HUES48 (cell line): Measurements from ENCODE around the gene PER3.

Experiments
- H3K27ac ChIP-seq: one replicate; pipeline ENCODE4 v1.7.0; 2013; ENCODE audit warnings: low read depth, low read length, inconsistent platforms
- H3K27me3 ChIP-seq: 2 replicates; pipeline ENCODE4 v1.6.1; 2013; ENCODE audit warnings: mild to moderate bottlenecking, low read length; ENCODE audit not compliant: control insufficient read depth, insufficient read depth
- H3K36me3 ChIP-seq: 2 replicates; pipeline ENCODE4 v1.6.1; 2013; ENCODE audit warnings: low read length; ENCODE audit not compliant: control insufficient read depth, insufficient read depth
- H3K4me1 ChIP-seq: 2 replicates; pipeline ENCODE4 v1.6.1; 2013; ENCODE audit warnings: mild to moderate bottlenecking, low read length; ENCODE audit not compliant: control insufficient read depth, insufficient read depth
- H3K4me3 ChIP-seq: 2 replicates; pipeline ENCODE4 v1.5.1; 2013; ENCODE audit warnings: mild to moderate bottlenecking, low read depth, low read length
- H3K9ac ChIP-seq: 2 replicates; pipeline ENCODE4 v1.6.1; 2013; ENCODE audit warnings: mild to moderate bottlenecking, low read depth, low read length, moderate library complexity
- H3K9me3 ChIP-seq: 2 replicates; pipeline ENCODE4 v1.6.1; 2013; ENCODE audit warnings: low read length; ENCODE audit not compliant: control insufficient read depth, insufficient read depth

The PER3 gene

GRCh38 chr1:7783826-7784491 is at the start of gene PER3:
Gene PER3, plus strand, starts transcription at chr1:7784291. Its CDS starts 587 bp downstream, at chr1:7784878.
- Histone ChIP-seq H3K27me3 (peaks cover 12% of the 10 kb centered on the region), H3K27ac (peak within 1 kb of the TSS; percentile 39), H3K9ac (no peak within 1 kb of the TSS), H3K36me3 (peaks cover 38% of the 10 kb centered on the region), H3K4me1 (no peaks in the 10 kb centered on the region), H3K4me3 (peak within 1 kb of the TSS; percentile 53), H3K9me3 (no peaks in the 10 kb centered on the region)

GRCh38 chr1:7738044-7738443 is 46.0 kb upstream of the PER3 start:
- 0 out of 2 replicates have a peak, but pooled peaks cover 2% of the 10 kb centered on the region for H3K9me3 ChIP-seq
- H3K4me3 ChIP-seq: no peak overlapping the region
- H3K27me3 ChIP-seq: no peaks in the 10 kb centered on the region
- H3K36me3 ChIP-seq: peaks cover 24% of the 10 kb centered on the region
- no peak overlapping the region for H3K9ac ChIP-seq
- H3K27ac ChIP-seq: no peak overlapping the region
- no peaks in the 10 kb centered on the region for H3K4me1 ChIP-seq

- Histone ChIP-seq H3K9ac (no peak overlapping the region), H3K4me1 (no peaks in the 10 kb centered on the region), H3K4me3 (no peak overlapping the region), H3K27me3 (no peaks in the 10 kb centered on the region), H3K9me3 (0 out of 2 replicates have a peak, but pooled peaks cover 2% of the 10 kb centered on the region), H3K36me3 (peaks cover 15% of the 10 kb centered on the region; the same call in 1 of the 2 replicates), H3K27ac (no peak overlapping the region)
Measured at GRCh38 chr1:7743346-7743745, 40.7 kb upstream of the PER3 start.

GRCh38 chr1:7744882-7745281 is 39.2 kb upstream of the PER3 start:
- H3K4me1 ChIP-seq: no peaks in the 10 kb centered on the region
- no peak overlapping the region for H3K9ac ChIP-seq
- no peaks in the 10 kb centered on the region for H3K9me3 ChIP-seq
- no peaks in the 10 kb centered on the region for H3K27me3 ChIP-seq
- no peak overlapping the region for H3K27ac ChIP-seq
- H3K4me3 ChIP-seq: no peak overlapping the region
- H3K36me3 ChIP-seq: peaks cover 7% of the 10 kb centered on the region; the same call in 1 of the 2 replicates

GRCh38 chr1:7745783-7746182 is 38.3 kb upstream of the PER3 start:
- Histone ChIP-seq H3K4me3 (no peak overlapping the region), H3K27ac (no peak overlapping the region), H3K27me3 (no peaks in the 10 kb centered on the region), H3K9me3 (no peaks in the 10 kb centered on the region), H3K9ac (no peak overlapping the region), H3K4me1 (no peaks in the 10 kb centered on the region), H3K36me3 (peaks cover 7% of the 10 kb centered on the region; the same call in 1 of the 2 replicates)

- no peaks in the 10 kb centered on the region for H3K27me3 ChIP-seq
- peaks cover 7% of the 10 kb centered on the region for H3K4me1 ChIP-seq
- no peak overlapping the region for H3K27ac ChIP-seq
- H3K36me3 ChIP-seq: peaks cover 7% of the 10 kb centered on the region; the same call in 1 of the 2 replicates
- H3K4me3 ChIP-seq: no peak overlapping the region
- H3K9me3 ChIP-seq: no peaks in the 10 kb centered on the region
- H3K9ac ChIP-seq: no peak overlapping the region
Measured at GRCh38 chr1:7747605-7748004, 36.5 kb upstream of the PER3 start.

GRCh38 chr1:7749126-7749525 is 35.0 kb upstream of the PER3 start:
- Histone ChIP-seq H3K27me3 (no peaks in the 10 kb centered on the region), H3K36me3 (peaks cover 7% of the 10 kb centered on the region; the same call in 1 of the 2 replicates), H3K9me3 (no peaks in the 10 kb centered on the region), H3K9ac (no peak overlapping the region), H3K4me1 (peaks cover 11% of the 10 kb centered on the region), H3K4me3 (no peak overlapping the region), H3K27ac (no peak overlapping the region)

- Histone ChIP-seq H3K9ac (no peak overlapping the region), H3K36me3 (no peaks in the 10 kb centered on the region; the same call in 1 of the 2 replicates), H3K27me3 (no peaks in the 10 kb centered on the region), H3K4me1 (peaks cover 17% of the 10 kb centered on the region), H3K4me3 (no peak overlapping the region), H3K9me3 (no peaks in the 10 kb centered on the region), H3K27ac (no peak overlapping the region)
Measured at GRCh38 chr1:7751174-7751573, 32.9 kb upstream of the PER3 start.

- no peaks in the 10 kb centered on the region; the same call in 1 of the 2 replicates for H3K36me3 ChIP-seq
- H3K4me3 ChIP-seq: peak overlapping the region; percentile 52
- H3K27ac ChIP-seq: peak overlapping the region; percentile 65
- H3K9ac ChIP-seq: peak overlapping the region; percentile 27; the same call in 1 of the 2 replicates
- H3K9me3 ChIP-seq: no peaks in the 10 kb centered on the region
- no peaks in the 10 kb centered on the region for H3K27me3 ChIP-seq
- H3K4me1 ChIP-seq: peaks cover 17% of the 10 kb centered on the region
Measured at GRCh38 chr1:7752512-7753417, 31.3 kb upstream of the PER3 start.

- no peak overlapping the region for H3K9ac ChIP-seq
- no peaks in the 10 kb centered on the region for H3K27me3 ChIP-seq
- peaks cover 17% of the 10 kb centered on the region for H3K4me1 ChIP-seq
- H3K4me3 ChIP-seq: no peak overlapping the region
- H3K36me3 ChIP-seq: no peaks in the 10 kb centered on the region
- H3K27ac ChIP-seq: no peak overlapping the region
- H3K9me3 ChIP-seq: no peaks in the 10 kb centered on the region
Measured at GRCh38 chr1:7753641-7754040, 30.4 kb upstream of the PER3 start.

- H3K27ac ChIP-seq: no peak overlapping the region
- no peaks in the 10 kb centered on the region for H3K36me3 ChIP-seq
- H3K9me3 ChIP-seq: no peaks in the 10 kb centered on the region
- H3K4me1 ChIP-seq: peaks cover 17% of the 10 kb centered on the region
- H3K27me3 ChIP-seq: no peaks in the 10 kb centered on the region
- H3K4me3 ChIP-seq: no peak overlapping the region
- no peak overlapping the region for H3K9ac ChIP-seq
Measured at GRCh38 chr1:7754234-7754633, 29.9 kb upstream of the PER3 start.
